B cell (primary cell): Measurements from ENCODE around the gene DTHD1. TPM values are rescaled to one million over a fixed set of nuclear protein-coding genes. Genes with fewer than 3 reads are reported as not detected.
A peak's percentile ranks its signal among the peaks of the same experiment; 100 is the strongest.

Source experiments
- ATAC-seq: fragments of 200-7000 bp; cut with Tn5 transposase; one replicate; pipeline ENCODE4 v1.10.0; 2021; ENCODE audit warnings: low read depth, mild to moderate bottlenecking, moderate number of reproducible peaks, moderate library complexity
- CTCF ChIA-PET: fragments of 350-600 bp; sonication (Branson Sonifier 250); formaldehyde crosslinking; loops from one replicate; lab custom pipeline; 2021; ENCODE audit warnings: antibody characterized with exemption, inconsistent platforms; lab: Charles Lee
- POLR2A ChIA-PET: fragments of 350-600 bp; sonication (Branson Sonifier 250); formaldehyde crosslinking; loops from one replicate; lab custom pipeline; 2021; ENCODE audit warnings: antibody characterized with exemption; lab: Charles Lee
- DNase-seq: peaks from one replicate; pipeline ENCODE4 v3.0.0; 2013
- H2AFZ ChIP-seq: 2 replicates; pipeline ENCODE4 v1.6.1; 2012; ENCODE audit warnings: mild to moderate bottlenecking, low read depth, low read length; ENCODE audit not compliant: insufficient read depth, poor library complexity, severe bottlenecking
- H3K27ac ChIP-seq, 2 donors: 1 replicate in 1 of 2; 2 replicates in 1 of 2; pipeline ENCODE4 v1.5.1; 2012 to 2013; ENCODE audit warnings: low read length in 2 of 2, mild to moderate bottlenecking in 2 of 2, moderate library complexity in 1 of 2
- H3K27me3 ChIP-seq, 4 experiments: fragments of 200-600 bp in 1 of 4; sonication (generic) in 1 of 4; replicated peaks in 1 of 4; 1 replicate in 2 of 4; 2 replicates in 2 of 4; pipeline versions ENCODE4 v1.6.1 to v1.7.0; 2013 to 2016; ENCODE audit warnings: low read length in 3 of 4, mild to moderate bottlenecking in 2 of 4, mixed read lengths in 1 of 4, moderate library complexity in 1 of 4; ENCODE audit not compliant: insufficient read depth in 4 of 4, control insufficient read depth in 3 of 4; ENCODE audit errors: control extremely low read depth in 1 of 4
- H3K36me3 ChIP-seq, 2 experiments: replicated peaks in 1 of 2; 1 replicate in 1 of 2; 2 replicates in 1 of 2; pipeline versions ENCODE4 v1.6.1 to v1.7.1; 2013; ENCODE audit warnings: low read length in 1 of 2; ENCODE audit not compliant: insufficient read depth in 2 of 2, control insufficient read depth in 1 of 2; ENCODE audit errors: control extremely low read depth in 1 of 2, extremely low read depth in 1 of 2
- H3K4me1 ChIP-seq, 2 donors: fragments of 200-600 bp in 1 of 2; sonication (generic) in 1 of 2; 1 replicate in 1 of 2; 2 replicates in 1 of 2; pipeline versions ENCODE4 v1.5.1 to v1.6.1; 2013 to 2017; ENCODE audit warnings: low read length in 2 of 2; ENCODE audit not compliant: control insufficient read depth in 2 of 2, insufficient read depth in 2 of 2
- H3K4me2 ChIP-seq: replicated peaks from 2 replicates; pipeline ENCODE3; 2012; ENCODE audit warnings: mild to moderate bottlenecking, low read depth, low read length; ENCODE audit not compliant: poor library complexity, severe bottlenecking
- H3K4me3 ChIP-seq, 5 experiments: fragments of 200-600 bp in 1 of 5; sonication (generic) in 1 of 5; 1 replicate in 3 of 5; 2 replicates in 2 of 5; pipeline versions ENCODE4 v1.5.1 to v1.7.0; 2011 to 2016; ENCODE audit warnings: low read length in 4 of 5, mild to moderate bottlenecking in 4 of 5, low read depth in 2 of 5, control low read depth in 1 of 5, moderate library complexity in 1 of 5; ENCODE audit not compliant: insufficient read depth in 1 of 5; ENCODE audit errors: control extremely low read depth in 1 of 5, extremely low read depth in 1 of 5
- H3K79me2 ChIP-seq: fragments of 200-600 bp; sonication (generic); one replicate; pipeline ENCODE4 v1.6.0; 2016; ENCODE audit warnings: low read length; ENCODE audit not compliant: control insufficient read depth, insufficient read depth
- H3K9ac ChIP-seq: fragments of 200-600 bp; sonication (generic); 2 replicates; pipeline ENCODE4 v1.6.1; 2017; ENCODE audit warnings: mild to moderate bottlenecking, low read length, moderate library complexity
- H3K9me3 ChIP-seq, 3 donors: one replicate each; pipeline versions ENCODE4 v1.6.1 to v1.7.1; 2013; ENCODE audit warnings: low read length in 2 of 3; ENCODE audit not compliant: control insufficient read depth in 2 of 3, insufficient read depth in 1 of 3; ENCODE audit errors: control extremely low read depth in 1 of 3
- H4K20me1 ChIP-seq: 2 replicates; pipeline ENCODE4 v1.6.0; 2012; ENCODE audit warnings: mild to moderate bottlenecking, low read length; ENCODE audit not compliant: insufficient read depth, control insufficient read depth, poor library complexity, severe bottlenecking
- H3K27ac Mint-ChIP-seq: one replicate; pipeline ENCODE4 v1.8.0; 2021; ENCODE audit warnings: mixed read lengths
- H3K27me3 Mint-ChIP-seq: one replicate; pipeline ENCODE4 v1.8.0; 2021; ENCODE audit warnings: mixed read lengths
- H3K4me1 Mint-ChIP-seq: one replicate; pipeline ENCODE4 v1.8.0; 2021; ENCODE audit warnings: mixed read lengths
- H3K4me3 Mint-ChIP-seq: one replicate; pipeline ENCODE4 v1.8.0; 2021; ENCODE audit warnings: mixed read lengths
- H3K9me3 Mint-ChIP-seq: one replicate; pipeline ENCODE4 v1.8.0; 2022; ENCODE audit warnings: mixed read lengths; ENCODE audit not compliant: insufficient read depth
- EZH2 ChIP-seq: IDR thresholded peaks from 2 replicates; pipeline ENCODE4 v1.6.1; 2012; ENCODE audit warnings: borderline replicate concordance, low read depth, mild to moderate bottlenecking, moderate library complexity, low read length; ENCODE audit not compliant: insufficient read depth, poor library complexity, severe bottlenecking
- WGBS: methylation state at CpG from one replicate; pipeline ENCODE4 v1.1.5; 2013; ENCODE audit warnings: missing lambda C conversion rate; ENCODE audit not compliant: insufficient coverage; 5-methylcytosine and 5-hydroxymethylcytosine counted together
- intact Hi-C: fragments of 100-400 bp; cut with micrococcal nuclease; formaldehyde crosslinking; loops from one replicate; pipeline ENCODE4 v1.10.0; 2022
- polyA plus RNA-seq: library from polyadenylated mRNA; depleted of rRNA; stranded (reverse); fragments of >200 nt; gene quantifications from 2 replicates; pipeline ENCODE4 v1.2.3, GENCODE V29; 2012
- total RNA-seq, 2 donors: library from RNA; stranded (reverse); fragments of 120-200 nt in 1 of 2; gene quantifications; 1 replicate in 1 of 2; 2 replicates in 1 of 2; pipeline versions ENCODE4 v1.2.3 to v1.2.4, GENCODE V29; 2013 to 2022
- TF ChIP-seq, protein P1 (sequence below): fragments of 200-600 bp; IDR thresholded peaks from one replicate; pipeline ENCODE4 v1.8.0; 2022; ENCODE audit warnings: antibody characterized with exemption, mild to moderate bottlenecking

DTHD1 gene
- total and polyA plus RNA-seq, 2 donors (not counting 1 experiment from before 2014, with no cell fraction given) = 0.04 TPM; not detected in 1

DNA sequence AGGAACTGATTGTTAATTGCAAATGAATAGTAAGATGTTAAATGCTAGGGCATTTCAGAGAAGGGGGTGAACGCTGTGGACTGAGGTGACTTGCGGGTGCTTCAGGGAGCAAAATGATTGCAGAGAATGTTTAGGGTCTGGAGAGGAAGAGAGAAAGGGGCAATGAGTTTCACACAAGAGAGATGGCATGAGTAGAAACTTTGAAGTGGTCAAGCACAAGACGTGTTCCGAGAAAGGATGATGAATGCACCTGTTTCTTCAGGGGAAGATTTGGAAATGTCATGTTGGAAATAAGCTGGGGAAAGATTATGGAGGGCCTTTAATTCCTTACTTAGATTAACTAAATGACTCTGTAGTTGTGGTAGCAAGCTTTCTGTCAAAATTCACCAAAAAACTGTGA is 43.4 kb downstream of the DTHD1 start:
- CTCF ChIA-PET = interaction anchor here (1.2 to 2.0 kb wide), 5 partner anchors 24 to 83 kb away, joined by 3 to 10 read pairs (median 7); partner anchors contain the start of gene ARAP2
- H3K9ac ChIP-seq = peak overlapping the region; percentile 51
- peak overlapping the region in 1 of 5 experiments; percentile 44 for H3K4me3 ChIP-seq
- peak overlapping the region; percentile 76 to 85 for H3K27ac ChIP-seq
- intact Hi-C loops = loop anchor here (2.0 kb wide), 3 partner anchors 14 to 80 kb away; partner anchors contain the start of gene ARAP2
- H3K4me1 ChIP-seq = peaks cover 49 to 56% of the 10 kb centered on the region in 2 donors
- H3K79me2 ChIP-seq = no peaks in the 10 kb centered on the region
- no peaks in the 10 kb centered on the region for H3K9me3 ChIP-seq
- DNase-seq (no peak), ATAC-seq (no peak)
- peak overlapping the region; percentile 59 for H2AFZ ChIP-seq
- H3K4me3 Mint-ChIP-seq = peak overlapping the region; percentile 6
- no peaks in the 10 kb centered on the region for H3K27me3 Mint-ChIP-seq
- 83% methylated on average over 4 of the region's 4 CpGs for WGBS
- H3K9me3 Mint-ChIP-seq = no peaks in the 10 kb centered on the region
- peak overlapping the region; percentile 34 for H3K27ac Mint-ChIP-seq
- H3K27me3 ChIP-seq = no peaks in the 10 kb centered on the region
- H3K36me3 ChIP-seq = no peaks in the 10 kb centered on the region
- POLR2A ChIA-PET = interaction anchor here (1.6 to 1.8 kb wide), 2 partner anchors 14 to 81 kb away, joined by 7 to 8 read pairs; partner anchors contain the start of gene ARAP2
- H3K4me1 Mint-ChIP-seq = peaks cover 75% of the 10 kb centered on the region
- peak overlapping the region; percentile 67 for H3K4me2 ChIP-seq
- no peaks in the 10 kb centered on the region for H4K20me1 ChIP-seq
- TF ChIP-seq EZH2 = no peak
- TF ChIP-seq, protein P1, sequence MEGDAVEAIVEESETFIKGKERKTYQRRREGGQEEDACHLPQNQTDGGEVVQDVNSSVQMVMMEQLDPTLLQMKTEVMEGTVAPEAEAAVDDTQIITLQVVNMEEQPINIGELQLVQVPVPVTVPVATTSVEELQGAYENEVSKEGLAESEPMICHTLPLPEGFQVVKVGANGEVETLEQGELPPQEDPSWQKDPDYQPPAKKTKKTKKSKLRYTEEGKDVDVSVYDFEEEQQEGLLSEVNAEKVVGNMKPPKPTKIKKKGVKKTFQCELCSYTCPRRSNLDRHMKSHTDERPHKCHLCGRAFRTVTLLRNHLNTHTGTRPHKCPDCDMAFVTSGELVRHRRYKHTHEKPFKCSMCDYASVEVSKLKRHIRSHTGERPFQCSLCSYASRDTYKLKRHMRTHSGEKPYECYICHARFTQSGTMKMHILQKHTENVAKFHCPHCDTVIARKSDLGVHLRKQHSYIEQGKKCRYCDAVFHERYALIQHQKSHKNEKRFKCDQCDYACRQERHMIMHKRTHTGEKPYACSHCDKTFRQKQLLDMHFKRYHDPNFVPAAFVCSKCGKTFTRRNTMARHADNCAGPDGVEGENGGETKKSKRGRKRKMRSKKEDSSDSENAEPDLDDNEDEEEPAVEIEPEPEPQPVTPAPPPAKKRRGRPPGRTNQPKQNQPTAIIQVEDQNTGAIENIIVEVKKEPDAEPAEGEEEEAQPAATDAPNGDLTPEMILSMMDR = no peak

DNA sequence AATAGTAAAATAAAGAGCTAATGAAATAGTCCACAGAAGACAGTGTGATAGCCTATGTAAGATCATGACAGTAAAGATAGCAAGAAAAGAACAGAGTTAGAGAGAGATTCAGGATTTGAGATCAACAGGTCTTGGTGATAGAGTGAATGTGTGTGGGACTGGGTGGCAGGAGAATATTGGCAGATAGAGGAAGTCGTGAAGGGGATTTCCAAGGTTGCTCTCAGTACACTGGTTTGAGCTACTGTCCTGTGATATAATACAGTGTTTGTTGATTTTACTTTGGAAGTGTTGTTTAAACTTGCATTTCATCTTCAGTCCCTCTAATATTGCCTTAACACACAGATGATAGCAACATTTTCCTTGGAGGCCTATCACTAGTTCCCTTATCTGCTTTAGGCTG is 44.1 kb downstream of the DTHD1 start:
- POLR2A ChIA-PET = interaction anchor here (1.6 to 1.8 kb wide), 2 partner anchors 15 to 82 kb away, joined by 7 to 8 read pairs; partner anchors contain the start of gene ARAP2
- Histone ChIP-seq H3K9me3 (no peaks in the 10 kb centered on the region), H3K4me2 (peak overlapping the region; percentile 67), H3K27ac (peak overlapping the region; percentile 76 to 85), H4K20me1 (no peaks in the 10 kb centered on the region), H3K4me1 (peaks cover 44 to 49% of the 10 kb centered on the region in 2 donors), H3K27me3 (no peaks in the 10 kb centered on the region), H3K4me3 (peak overlapping the region in 2 of 5 experiments; percentile 7 to 44), H3K36me3 (no peaks in the 10 kb centered on the region), H3K9ac (peak overlapping the region; percentile 51), H2AFZ (peak overlapping the region; percentile 59), H3K79me2 (no peaks in the 10 kb centered on the region)
- peaks cover 68% of the 10 kb centered on the region for H3K4me1 Mint-ChIP-seq
- CTCF ChIA-PET = interaction anchor here (1.0 to 2.0 kb wide), 6 partner anchors 23 to 84 kb away, joined by 3 to 10 read pairs (median 6); partner anchors contain the start of gene ARAP2
- DNase-seq (peak; percentile 81), ATAC-seq (peak; percentile 89)
- H3K27me3 Mint-ChIP-seq = no peaks in the 10 kb centered on the region
- peak overlapping the region; percentile 90 for H3K27ac Mint-ChIP-seq
- TF ChIP-seq, protein P1 = no peak
- TF ChIP-seq EZH2 = no peak
- H3K4me3 Mint-ChIP-seq = peak overlapping the region; percentile 69
- WGBS = no CpG with 5 or more reads among the region's 1 CpG
- H3K9me3 Mint-ChIP-seq = no peaks in the 10 kb centered on the region
- intact Hi-C loops = loop anchor here (2.0 kb wide), 3 partner anchors 15 to 81 kb away; partner anchors contain the start of gene ARAP2
